HL-60/S4 treated with retinoic acid at 250 ng/mL for 4 days and 3 days (cell line): ENCODE data around the gene AKR1C2.
"Not testable (repeated sequence)": the region's sequence is repeated elsewhere in the genome, so short reads cannot be mapped to it uniquely, and the experiment has no call there.

ENCODE experiments used
- in situ Hi-C: fragments of 300-500 bp; cut with MboI; formaldehyde crosslinking; loops from 2 replicates; pipeline ENCODE4 v1.7.0; 2022; ENCODE audit warnings: low sequenced_read_pairs

Gene AKR1C2

DNA sequence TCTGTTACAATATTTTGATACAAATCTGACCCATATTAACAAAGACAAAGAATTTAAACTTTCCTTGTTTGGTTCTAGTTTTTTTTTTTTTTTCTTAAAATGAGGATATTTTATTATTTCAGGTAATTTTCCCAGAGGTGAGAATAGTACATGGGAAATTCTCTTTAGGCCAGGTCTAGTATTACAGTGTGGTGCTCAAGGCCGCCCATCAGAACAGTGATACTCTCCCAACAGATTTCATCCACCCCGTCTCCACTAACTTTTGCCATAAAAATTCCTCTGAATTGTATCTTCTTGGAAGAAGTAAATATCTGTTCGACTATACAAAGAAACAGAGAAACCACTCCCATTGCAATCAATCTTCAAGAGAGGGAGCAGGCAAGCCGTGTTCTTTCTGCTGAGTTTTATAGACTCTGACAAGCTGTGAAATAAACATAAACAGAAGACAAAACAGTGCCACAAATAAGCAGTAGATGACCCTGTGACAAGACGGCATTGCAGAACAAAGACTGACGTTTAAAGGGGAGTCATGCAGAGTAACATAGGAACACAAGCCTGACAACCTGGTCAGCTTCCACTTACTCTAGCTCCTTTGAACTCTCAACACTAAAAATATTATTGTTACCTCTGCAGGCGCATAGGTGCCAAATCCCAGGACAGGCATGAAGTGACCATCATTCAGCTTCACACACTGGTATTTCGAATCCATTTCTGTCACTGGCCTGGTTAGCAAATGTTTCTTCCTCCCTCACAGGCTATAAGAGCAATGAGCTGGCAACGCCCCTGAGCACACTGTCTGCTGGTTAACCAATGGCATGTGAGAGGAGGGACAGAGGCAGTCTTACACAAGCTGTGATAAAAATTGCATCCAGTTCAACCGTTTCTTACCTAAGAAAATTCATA is at the start of gene AKR1C2:
Gene AKR1C2 (minus strand): TSS at position 731 of the 903 bp plus-strand sequence. CDS start 22 bp downstream, at position 709.
- in situ Hi-C loops: not testable (repeated sequence)

DNA sequence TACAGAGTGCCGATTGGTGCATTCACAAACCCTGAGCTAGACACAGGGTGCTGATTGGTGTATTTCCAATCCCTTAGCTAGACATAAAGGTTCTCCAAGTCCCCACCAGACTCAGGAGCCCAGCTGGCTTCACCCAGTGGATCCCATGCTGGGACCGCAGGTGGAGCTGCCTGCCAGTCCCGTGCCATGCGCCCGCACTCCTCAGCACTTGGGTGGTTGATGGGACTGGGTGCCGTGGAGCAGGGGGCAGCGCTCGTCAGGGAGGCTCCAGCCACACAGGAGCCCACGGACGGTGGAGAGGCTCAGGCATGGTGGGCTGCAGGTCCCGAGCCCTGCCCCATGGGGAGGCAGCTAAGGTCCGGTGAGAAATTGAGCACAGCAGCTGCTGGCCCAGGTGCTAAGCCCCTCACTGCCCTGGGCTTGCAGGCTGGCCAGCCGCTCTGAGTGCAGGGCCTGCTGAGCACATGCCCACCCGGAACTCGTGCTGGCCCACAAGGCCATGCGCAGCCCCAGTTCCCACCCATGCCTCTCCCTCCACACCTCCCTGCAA is 49.4 kb upstream of the AKR1C2 start:
- in situ Hi-C loops: not testable (repeated sequence)

DNA sequence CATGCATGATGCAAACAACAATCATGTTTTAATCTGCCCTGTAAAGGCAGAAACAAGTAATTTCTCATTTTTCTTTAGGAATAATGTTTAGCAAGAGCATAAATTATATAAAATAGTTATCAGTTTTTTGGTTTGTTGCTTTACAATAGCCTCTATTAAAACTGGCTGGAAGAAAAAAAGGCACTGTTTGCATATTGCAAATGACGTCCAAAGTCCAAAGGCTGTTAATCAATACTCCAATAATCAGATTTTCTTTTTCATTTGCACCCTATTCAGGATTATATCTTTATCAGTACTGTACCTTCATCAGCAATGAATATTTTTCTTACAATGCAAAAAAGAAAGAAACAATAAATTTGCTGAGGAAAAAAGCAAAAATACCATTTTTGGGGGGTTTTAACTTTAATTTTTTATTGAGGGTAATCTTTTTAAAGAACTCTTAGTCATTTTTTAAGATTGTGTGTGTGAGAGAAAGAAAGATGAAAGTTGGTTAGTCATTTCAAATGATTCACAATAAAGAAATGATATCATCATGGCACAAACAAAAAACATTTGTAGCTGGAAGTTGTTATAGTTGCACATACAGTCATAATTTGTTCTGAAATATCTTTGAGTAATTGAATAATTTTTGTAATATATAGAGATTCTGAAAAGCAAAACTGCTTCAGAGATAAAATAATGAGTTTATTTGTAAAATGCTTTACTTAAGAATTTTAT is 44.4 kb upstream of the AKR1C2 start:
- in situ Hi-C loops: no loop called here

DNA sequence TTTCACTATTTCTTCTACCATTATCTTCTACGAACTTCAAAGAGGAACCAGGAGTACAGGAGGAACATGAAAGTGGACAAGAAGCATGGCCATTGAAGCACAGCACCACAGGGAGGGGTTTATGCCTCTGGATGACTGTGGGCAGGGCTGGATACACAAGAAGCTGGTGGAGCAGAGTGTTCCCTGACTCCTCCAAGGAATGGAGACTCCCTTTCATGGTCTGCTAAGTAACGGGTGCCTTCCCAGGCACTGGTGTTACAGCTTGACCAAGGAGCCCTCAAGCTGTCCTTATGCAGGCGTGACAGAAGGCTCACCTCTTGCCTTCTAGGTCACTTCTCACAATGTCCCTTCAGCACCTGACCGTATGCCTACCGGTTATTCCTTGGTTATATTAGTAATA is 43.4 kb upstream of the AKR1C2 start:
- in situ Hi-C loops: not testable (repeated sequence)

DNA sequence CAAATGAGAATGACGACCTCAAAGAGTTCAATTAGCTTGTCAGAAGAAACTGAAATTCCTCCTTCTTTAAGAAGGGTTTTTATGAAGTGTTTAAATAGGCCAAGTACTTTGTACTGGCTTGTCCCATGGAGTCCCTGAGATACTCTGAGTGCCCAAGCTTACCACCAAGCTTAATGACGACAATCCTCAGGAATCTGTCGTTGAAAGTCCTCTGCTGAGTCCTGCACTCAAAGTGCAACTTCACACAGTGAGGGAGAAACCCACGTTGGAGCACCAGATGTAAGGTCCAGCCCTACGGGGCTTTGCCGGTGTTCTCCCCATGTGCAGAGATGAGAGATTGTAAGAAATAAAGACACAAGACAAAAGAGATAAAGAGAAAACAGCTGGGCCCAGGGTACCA is 42.8 kb upstream of the AKR1C2 start:
- in situ Hi-C loops: no loop called here

DNA sequence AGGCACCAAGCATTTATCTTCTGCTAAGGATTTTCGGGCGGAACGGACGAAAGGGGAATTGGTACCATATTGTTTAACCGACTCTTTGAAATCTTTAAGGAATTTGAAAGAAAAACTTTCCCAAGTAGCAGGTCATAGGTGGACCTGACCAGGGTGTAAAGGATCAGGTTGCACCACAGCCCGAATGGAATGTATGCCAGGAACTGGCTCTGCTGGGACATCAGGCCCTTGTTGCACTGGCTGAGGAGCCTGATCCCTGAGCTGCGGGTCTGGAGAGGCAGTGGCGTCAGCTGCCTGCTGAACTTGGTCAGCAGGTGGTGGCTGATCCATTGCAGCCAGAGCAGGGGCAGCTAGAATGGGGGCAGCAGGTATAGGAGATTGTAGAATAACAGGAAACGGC is 41.4 kb upstream of the AKR1C2 start:
- in situ Hi-C loops: no loop called here

DNA sequence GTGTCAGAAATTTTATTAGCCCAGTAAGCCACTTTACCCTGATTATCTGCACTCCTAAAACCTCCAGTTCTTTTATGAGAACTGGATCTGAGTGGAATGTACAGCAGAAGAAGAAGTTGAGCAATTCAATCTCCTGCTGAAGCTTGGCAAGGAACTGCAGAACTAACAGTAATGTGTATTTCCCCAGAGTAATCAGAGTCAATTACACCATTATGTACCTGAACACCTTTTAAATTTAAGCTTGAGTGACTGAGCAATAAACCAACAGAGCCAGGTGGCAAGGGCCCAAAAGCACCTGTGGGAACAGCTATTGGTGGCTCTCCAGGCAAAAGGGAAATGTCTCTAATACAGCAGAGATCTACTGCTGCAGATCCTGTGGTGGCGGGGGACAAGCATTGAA is 40.1 kb upstream of the AKR1C2 start:
- in situ Hi-C loops: no loop called here

DNA sequence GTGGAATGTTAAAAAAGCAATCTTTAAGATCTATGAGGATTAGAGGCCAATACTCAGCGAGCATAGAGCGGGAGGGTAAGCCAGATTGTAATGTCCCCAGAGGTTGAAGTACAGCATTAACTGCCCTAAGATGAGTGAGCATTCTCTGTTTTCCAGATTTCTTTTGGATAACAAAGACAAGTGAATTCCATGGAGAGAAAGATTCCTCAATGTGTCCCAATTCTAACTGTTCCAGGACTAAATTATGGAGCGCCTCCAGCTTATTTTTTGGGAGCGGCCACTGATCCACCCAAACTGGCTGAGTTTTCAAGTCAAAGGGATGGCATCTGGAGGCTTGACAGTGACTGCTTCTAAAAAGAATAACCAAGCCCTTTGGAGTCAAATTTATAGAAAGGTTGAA is 39.3 kb upstream of the AKR1C2 start:
- in situ Hi-C loops: no loop called here

DNA sequence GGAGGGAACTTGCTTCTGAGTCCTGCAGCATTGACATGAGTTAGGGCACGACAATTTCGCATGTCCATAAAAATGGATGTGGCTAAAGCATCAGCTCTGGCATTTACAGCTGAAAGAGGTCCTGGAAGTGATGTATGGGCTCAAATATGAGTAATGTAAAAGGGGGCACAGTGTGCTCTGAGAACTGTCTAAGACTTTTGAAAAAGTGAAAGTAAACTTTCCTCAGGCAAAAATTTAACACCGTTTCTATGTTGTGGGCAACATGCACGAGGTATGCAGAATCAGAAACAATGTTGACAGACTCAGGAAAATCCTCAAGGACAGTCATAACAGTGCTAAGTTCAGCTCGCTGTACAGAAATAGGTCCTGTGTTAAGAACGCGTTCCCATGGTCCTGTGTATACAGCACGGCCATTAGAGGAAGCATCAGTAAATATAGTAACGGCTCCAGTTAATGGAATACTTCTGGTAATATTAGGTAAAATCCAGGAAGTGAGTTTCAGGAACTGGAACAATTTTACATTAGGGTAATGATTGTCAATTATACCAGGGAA is 37.9 kb upstream of the AKR1C2 start:
- in situ Hi-C loops: no loop called here

DNA sequence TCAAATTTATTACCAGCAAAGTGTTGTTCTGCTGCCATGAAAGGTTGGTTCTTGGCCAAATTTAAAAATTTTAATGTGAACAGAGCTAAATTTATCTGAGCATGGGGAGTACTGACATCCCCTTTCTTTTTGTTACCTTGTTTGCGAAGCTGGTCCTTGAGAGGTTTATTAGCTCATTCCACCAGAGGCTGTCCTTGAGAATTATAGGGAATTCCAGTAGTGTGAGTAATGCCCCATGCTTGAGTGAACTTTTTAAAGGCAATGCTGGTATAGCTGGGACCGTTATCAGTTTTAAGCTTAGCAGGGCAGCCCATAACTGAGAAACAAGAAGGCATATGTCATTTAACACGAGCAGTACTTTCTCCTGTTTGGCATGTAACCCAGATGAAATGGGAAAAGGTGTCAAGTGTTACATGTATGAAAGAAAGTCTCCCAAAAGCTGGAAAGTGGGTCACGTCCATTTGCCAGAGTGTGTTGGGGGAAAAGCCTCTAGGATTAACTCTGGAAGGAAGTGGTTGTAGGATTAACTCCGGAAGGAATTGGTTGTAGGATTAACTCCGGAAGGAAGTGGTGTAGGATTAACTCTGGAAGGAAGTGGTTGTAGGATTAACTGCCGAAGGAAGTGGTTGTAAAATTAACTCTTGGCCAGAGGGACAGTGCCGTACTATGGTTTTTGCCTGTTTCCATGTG is 37.3 kb upstream of the AKR1C2 start:
- in situ Hi-C loops: no loop called here

DNA sequence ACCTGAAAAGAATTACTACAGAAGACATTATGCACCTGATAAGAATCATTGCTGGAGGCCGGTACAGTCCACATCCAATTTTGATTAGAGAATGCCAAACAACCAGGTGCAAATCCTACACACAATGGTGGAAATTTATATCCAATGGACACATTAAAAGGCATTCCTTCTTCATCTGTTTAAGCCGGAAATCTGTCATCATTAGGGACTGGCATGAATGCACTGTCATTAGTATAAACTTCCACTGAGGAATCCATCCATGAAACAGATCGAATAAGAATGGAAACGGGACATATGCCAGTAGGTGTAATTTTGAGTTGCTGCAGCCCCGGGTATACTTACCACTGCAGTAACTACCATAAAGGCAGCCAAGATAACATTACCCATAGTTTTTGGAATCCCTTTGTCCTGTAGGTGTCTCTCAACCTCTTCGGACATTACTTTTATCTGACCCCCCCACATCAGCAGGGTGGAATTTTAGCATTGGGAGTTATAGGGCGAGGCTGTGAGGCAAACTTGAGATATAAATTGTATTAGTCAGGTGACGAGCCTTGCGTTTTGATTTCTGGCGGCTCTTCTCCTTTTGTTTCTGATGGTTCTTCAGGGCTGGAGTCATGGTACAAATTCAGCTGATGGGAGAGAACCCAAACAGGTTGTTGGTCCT is 36.5 kb upstream of the AKR1C2 start:
- in situ Hi-C loops: no loop called here

DNA sequence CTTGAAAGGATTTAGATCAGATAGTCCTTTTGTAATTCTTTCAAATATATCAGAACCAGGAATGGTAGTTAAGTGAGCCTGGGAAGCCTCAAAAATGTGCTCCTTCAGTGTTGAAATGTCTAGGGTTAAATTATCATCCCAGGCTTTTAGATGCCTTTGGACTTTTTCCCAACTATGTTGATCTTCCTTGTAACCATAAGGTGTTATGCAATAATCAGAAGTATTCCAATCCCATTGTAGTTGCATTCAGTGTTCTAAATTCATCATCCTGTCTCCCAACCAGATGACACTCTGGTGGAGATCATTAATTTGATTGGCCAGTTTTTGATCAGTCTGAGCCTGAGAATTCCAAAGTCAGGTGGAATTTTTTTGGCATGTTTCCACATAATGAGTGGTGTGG is 35.1 kb upstream of the AKR1C2 start:
- in situ Hi-C loops: no loop called here

DNA sequence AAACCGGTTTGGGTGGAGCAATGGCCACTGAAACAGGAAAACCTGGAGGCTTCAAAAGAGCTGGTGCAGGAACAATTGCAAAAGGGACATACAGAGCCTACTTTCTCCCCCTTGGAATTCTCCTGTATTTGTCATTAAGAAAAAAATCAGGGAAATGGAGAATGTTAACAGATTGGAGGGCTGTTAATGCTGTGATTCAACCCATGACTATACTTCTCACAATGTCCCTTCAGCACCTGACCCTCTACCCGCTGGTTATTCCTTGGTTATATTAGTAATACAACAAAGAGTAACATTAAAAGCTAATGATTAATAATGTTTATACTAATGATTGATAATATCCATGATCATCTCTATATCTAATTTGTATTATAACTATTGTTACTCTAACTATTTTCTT is 34.4 kb upstream of the AKR1C2 start:
- in situ Hi-C loops: no loop called here

DNA sequence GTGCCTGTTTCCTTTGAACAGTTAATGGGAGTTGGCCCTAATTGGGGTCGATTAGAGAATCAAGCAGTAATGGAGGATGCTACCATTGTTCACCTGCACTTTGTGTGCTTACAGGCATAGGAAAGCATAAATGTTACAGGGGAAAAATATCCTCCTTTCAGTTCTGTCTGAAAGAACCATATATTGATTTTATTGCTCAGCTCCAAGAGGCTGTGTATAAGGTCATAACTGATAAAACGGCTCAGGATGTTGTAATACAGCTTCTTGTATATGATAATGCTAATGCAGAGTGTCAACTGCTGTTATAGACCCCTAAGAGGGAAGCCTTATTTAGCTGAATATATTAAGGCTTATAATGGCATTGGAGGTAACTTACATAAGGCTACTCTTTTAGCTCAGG is 32.9 kb upstream of the AKR1C2 start:
- in situ Hi-C loops: no loop called here

DNA sequence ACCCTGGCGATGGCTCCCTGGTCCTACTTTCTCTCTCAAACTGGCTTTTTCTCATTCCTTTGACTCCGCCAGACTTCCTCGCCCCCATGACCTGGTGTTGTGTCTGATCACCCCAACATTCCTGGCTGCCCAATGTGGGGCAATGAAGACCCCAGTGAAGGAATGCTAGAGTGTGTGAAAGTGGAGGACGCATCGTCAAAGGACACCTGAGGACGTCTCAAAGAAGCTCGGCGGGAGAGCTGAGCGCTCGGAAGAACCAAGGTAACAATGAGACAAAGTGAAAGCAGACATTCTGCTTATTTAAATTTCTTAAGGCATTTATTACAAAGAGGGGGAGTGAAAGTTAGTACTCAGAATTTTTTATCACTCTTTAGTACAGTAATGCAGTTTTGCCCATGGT is 31.7 kb upstream of the AKR1C2 start:
- in situ Hi-C loops: no loop called here

DNA sequence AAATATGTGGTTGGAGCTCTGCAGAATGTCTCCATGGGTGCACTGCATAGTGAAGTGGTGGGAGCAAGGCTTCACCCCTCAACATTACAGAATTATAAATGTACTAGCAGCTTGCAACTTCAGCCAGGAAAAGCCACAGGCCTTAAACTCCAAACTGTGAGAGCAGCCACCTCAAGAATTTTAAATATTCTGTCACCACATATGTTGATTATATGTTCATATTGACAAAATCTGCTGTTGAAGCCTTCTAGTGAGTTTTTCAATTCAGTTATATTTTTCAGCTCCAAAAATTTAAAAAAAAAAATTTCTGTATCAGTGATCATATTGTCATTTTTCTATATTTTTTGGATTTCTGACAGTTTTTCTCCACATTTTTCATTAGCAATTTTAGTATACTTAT is 30.9 kb upstream of the AKR1C2 start:
- in situ Hi-C loops: no loop called here

DNA sequence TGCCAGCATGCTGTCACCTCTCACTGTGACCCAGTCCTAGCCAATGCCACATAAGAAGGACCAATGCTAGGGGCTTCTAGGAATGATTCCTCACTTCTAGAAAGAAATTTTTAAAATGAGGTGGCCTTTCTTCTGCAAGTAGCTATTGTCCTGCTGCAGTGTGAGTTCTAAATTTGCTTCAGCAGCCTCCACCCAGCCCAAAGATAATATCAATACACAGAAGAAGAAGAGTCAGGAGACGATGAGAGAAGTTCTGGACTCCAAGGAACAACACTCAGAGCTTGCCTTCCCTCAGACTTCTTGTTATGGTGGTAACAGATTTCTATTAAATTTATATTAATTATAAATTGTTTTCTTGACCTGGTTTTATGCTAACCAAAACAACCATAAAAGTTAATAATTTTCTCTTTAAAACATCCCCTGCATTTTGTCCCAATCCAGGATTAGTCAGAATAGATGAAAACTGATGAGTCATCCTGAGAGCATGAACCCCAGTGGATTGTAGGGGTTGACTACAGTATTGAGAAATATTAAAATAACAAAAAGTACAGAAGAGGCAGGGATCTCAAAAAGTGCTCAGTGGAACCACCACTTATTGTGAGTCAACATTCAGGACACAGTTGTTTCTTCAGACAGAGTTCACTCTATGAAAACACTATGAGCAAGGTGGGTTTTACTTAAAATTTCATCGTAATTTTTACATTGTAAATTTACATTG is 29.6 kb upstream of the AKR1C2 start:
- in situ Hi-C loops: no loop called here

DNA sequence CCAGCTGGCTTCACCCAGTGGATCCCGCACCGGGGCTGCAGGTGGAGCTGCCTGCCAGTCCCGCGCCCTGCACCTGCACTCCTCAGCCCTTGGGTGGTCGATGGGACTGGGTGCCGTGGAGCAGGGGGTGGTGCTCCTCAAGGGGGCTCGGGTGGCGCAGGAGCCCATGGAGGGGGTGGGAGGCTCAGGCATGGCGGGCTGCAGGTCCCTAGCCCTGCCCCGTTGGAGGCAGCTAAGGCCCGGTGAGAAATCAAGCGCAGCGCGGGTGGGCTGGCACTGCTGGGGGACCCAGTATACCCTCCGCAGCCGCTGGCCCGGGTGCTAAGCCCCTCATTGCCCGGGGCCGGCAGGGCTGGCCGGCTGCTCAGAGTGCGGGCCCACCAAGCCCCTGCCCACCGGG is 28.8 kb upstream of the AKR1C2 start:
- in situ Hi-C loops: not testable (repeated sequence)

DNA sequence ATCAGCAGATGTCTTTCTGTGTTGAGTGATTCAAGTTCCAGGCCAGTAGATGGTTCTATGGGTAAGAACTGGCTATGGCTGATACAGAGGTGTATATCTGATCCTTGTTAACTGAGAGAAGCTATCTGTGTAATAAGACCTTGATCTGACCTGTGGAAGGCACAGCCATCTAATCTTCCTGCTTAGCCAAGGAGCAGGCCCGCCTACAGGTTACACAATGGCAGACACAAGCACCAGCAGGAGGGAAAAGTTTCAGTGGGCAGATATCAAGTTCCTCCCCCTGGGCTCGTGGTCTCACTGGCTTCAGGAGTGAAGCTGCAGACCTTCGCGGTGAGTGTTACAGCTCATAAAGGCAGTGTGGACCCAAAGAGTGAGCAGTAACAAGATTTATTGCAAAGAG is 27.9 kb upstream of the AKR1C2 start:
- in situ Hi-C loops: not testable (repeated sequence)

DNA sequence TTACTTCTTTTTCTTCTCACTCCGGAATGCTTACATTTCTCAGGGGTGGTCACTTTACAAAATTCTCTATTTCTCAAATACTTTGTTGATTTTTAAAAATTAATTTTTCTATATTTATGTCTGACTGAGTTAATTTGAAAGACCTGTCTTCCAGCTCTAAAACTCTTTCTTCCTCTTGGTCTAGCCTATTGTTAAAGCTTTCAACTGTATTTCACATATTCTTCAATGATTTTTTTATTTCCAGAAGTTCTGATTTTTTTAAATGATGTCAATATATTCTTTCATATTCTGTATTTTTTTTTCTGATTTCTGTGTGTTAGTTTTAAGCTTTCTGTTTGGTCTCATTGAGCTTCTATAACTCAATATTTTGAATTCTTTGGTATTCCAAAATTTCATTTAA is 27.3 kb upstream of the AKR1C2 start:
- in situ Hi-C loops: no loop called here
